ENCODE measurements around the gene EIPR1. TPM values are rescaled to one million over a fixed set of nuclear protein-coding genes. Genes with fewer than 3 reads are reported as not detected.

The EIPR1 gene
- total and polyA plus RNA-seq, 2 of the 13 experiments (the other 11 are each of a cell fraction or from before 2014, with no cell fraction given), result 70.0 to 96.3 TPM

DNA sequence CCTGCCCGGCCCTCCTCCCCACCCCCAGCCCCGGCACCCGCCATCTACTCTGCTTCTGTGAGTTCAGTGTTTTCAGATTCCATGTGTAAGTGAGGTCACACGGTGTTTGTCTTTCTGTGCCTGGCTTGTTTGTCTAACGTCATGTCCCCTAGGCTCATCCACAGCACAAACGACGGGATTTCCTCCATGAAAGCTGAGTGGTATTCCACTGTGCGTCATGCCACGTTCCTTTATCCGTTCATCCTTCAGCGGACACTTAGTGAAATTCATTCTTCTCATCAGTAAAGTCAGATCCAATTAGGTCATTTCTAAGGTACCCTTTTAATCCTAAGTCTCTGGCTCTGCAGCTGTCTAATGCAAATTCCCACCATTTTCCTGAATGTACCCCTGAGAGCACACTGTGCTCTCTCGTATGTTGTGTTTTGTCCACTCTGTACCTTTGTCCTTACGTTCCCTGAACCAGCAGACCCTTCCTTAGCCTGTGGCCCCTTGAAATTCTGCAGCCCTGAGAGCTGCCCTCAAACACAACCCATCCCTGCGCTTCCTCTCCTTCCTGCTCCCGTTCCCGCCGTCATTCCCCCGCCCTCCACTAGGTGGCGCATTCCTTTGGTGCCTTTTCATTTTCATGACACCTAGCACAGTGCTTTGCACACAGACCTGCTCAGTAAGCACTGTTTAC is 46.0 kb upstream of the EIPR1 start:
- H3K4me1 ChIP-seq (ENCODE audit: insufficient read depth, low read length), result peaks cover 16% of the 10 kb centered on the region
- 40% methylated on average over 19 of the region's 19 CpGs for WGBS (ENCODE audit: low lambda C conversion rate)
- H3K9me3 ChIP-seq (ENCODE audit: low read length), result no peaks in the 10 kb centered on the region
- peak overlapping the region; percentile 32 for H3K27ac ChIP-seq (ENCODE audit: extremely low read length, insufficient read depth, low read length)
- DNase-seq (ENCODE audit: low spot score) (peak; percentile 83), FAIRE-seq (peak; percentile 94), ATAC-seq (peak; percentile 87)
- CTCF ChIA-PET (ENCODE audit: low intra/inter-chr PET ratio, low total read pairs), result interaction anchor here (0.7 to 2.0 kb wide), 3 partner anchors 39 to 228 kb away, joined by 3 to 9 read pairs (median 8); no protein-coding TSS in a partner anchor
- H4K20me1 ChIP-seq (ENCODE audit: insufficient read depth, low read length), result no peaks in the 10 kb centered on the region
- no peaks in the 10 kb centered on the region for H3K27me3 ChIP-seq (ENCODE audit: control insufficient read depth in 1 of 2, insufficient read depth in 2 of 2, low read length in 2 of 2)
- H3K4me3 ChIP-seq (replicated peaks in 1 of 3; ENCODE audit: insufficient read depth in 1 of 3, low read depth in 2 of 3, low read length in 3 of 3), result no peak overlapping the region
- intact Hi-C loops (cut with micrococcal nuclease; ENCODE audit: unreplicated experiment), result loop anchor here (1.0 kb wide), 3 partner anchors 39 to 228 kb away; no protein-coding TSS in a partner anchor
- H3K4me2 ChIP-seq (ENCODE audit: low read depth, low read length), result peak overlapping the region; percentile 13; the same call in 1 of the 2 replicates
- in situ Hi-C loops (cut with HindIII; ENCODE audit: extremely low pct_ligation_motif_present, low pct_unique_long_range_greater_than_20kb), result no loop called here
- BruUV-seq (replicated peaks), result no TSS peak
- POLR2A ChIA-PET, result interaction anchor here (1.1 to 2.6 kb wide), 9 partner anchors 15 to 135 kb away, joined by 3 to 16 read pairs (median 6); partner anchors contain the start of genes EIPR1, RNASEH1 and TRAPPC12
- H3K36me3 ChIP-seq (replicated peaks in 1 of 2; ENCODE audit: control insufficient read depth in 1 of 2, insufficient read depth in 2 of 2, low read length in 2 of 2), result peaks cover 35 to 80% of the 10 kb centered on the region in 2 experiments
- no peak overlapping the region for H3K9ac ChIP-seq (ENCODE audit: insufficient read depth, low read depth, low read length)
- no peak overlapping the region for H2AFZ ChIP-seq (ENCODE audit: low read length)
- H3K79me2 ChIP-seq (ENCODE audit: insufficient read depth, low read length), result no peaks in the 10 kb centered on the region
- TF ChIP-seq ZSCAN25 (CRISPR knock-in tag; IDR thresholded peaks at IDR 0.05) (0 out of 2 replicates have a peak, but pooled peaks have one; percentile 53), ZNF33A (CRISPR knock-in tag; IDR thresholded peaks at IDR 0.05; ENCODE audit: borderline replicate concordance) (0 out of 2 replicates have a peak, but pooled peaks have one; percentile 66), RORA (CRISPR knock-in tag; IDR thresholded peaks at IDR 0.05) (no peak), ZNF580 (CRISPR knock-in tag; IDR thresholded peaks at IDR 0.05; ENCODE audit: borderline replicate concordance, low read depth) (peak; percentile 40; the same call in 1 of the 2 replicates), ZBTB38 (CRISPR knock-in tag; IDR thresholded peaks at IDR 0.05) (peak; percentile 92), AHR (CRISPR knock-in tag; IDR thresholded peaks at IDR 0.05) (0 out of 2 replicates have a peak, but pooled peaks have one; percentile 69), ZNF17 (CRISPR knock-in tag; IDR thresholded peaks at IDR 0.05) (peak; percentile 99), FOXP1 (IDR thresholded peaks at IDR 0.05) (no peak), FOXP1 (CRISPR knock-in tag; IDR thresholded peaks at IDR 0.05) (0 out of 2 replicates have a peak, but pooled peaks have one; percentile 44), ZNF296 (CRISPR knock-in tag; conservative IDR thresholded peaks at IDR 0.05) (no peak), TARDBP (CRISPR knock-in tag; IDR thresholded peaks at IDR 0.05) (peak; percentile 68; the same call in 1 of the 2 replicates), STAT5B (CRISPR knock-in tag; IDR thresholded peaks at IDR 0.05) (no peak), MTERF4 (CRISPR knock-in tag; IDR thresholded peaks at IDR 0.05) (peak; percentile 72; the same call in 1 of the 2 replicates), ZNF75D (CRISPR knock-in tag; IDR thresholded peaks at IDR 0.05; ENCODE audit: borderline replicate concordance) (no peak), RAD21 (CRISPR knock-in tag; IDR thresholded peaks at IDR 0.05) (peak; percentile 73), HOXA9 (CRISPR knock-in tag; IDR thresholded peaks at IDR 0.05; ENCODE audit: borderline replicate concordance) (no peak), ZNF598 (CRISPR knock-in tag; IDR thresholded peaks at IDR 0.05; ENCODE audit: borderline replicate concordance) (no peak), TFDP1 (CRISPR knock-in tag; IDR thresholded peaks at IDR 0.05; ENCODE audit: borderline replicate concordance) (peak; percentile 71; the same call in 1 of the 2 replicates)
- TF ChIP-seq, protein P1, sequence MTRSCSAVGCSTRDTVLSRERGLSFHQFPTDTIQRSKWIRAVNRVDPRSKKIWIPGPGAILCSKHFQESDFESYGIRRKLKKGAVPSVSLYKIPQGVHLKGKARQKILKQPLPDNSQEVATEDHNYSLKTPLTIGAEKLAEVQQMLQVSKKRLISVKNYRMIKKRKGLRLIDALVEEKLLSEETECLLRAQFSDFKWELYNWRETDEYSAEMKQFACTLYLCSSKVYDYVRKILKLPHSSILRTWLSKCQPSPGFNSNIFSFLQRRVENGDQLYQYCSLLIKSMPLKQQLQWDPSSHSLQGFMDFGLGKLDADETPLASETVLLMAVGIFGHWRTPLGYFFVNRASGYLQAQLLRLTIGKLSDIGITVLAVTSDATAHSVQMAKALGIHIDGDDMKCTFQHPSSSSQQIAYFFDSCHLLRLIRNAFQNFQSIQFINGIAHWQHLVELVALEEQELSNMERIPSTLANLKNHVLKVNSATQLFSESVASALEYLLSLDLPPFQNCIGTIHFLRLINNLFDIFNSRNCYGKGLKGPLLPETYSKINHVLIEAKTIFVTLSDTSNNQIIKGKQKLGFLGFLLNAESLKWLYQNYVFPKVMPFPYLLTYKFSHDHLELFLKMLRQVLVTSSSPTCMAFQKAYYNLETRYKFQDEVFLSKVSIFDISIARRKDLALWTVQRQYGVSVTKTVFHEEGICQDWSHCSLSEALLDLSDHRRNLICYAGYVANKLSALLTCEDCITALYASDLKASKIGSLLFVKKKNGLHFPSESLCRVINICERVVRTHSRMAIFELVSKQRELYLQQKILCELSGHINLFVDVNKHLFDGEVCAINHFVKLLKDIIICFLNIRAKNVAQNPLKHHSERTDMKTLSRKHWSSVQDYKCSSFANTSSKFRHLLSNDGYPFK (CRISPR knock-in tag; IDR thresholded peaks at IDR 0.05; ENCODE audit: borderline replicate concordance), result peak; percentile 24; the same call in 1 of the 2 replicates

Measured in HepG2 (cell line).